Mononuclear cell (primary cell): ENCODE data around the gene PICK1. TPM values are rescaled to one million over a fixed set of nuclear protein-coding genes. Genes with fewer than 3 reads are reported as not detected.
"Not testable (repeated sequence)": the region's sequence is repeated elsewhere in the genome, so short reads cannot be mapped to it uniquely, and the experiment has no call there.

Experiments used
- H3K27me3 ChIP-seq: 2 replicates; pipeline ENCODE4 v1.6.0; 2011; ENCODE audit warnings: low read length, control low read depth; ENCODE audit not compliant: insufficient read depth
- H3K4me1 ChIP-seq: 2 replicates; pipeline ENCODE4 v1.5.1; 2011; ENCODE audit warnings: mild to moderate bottlenecking, low read length, control low read depth; ENCODE audit not compliant: insufficient read depth
- H3K4me3 ChIP-seq: 2 replicates; pipeline ENCODE4 v1.5.1; 2011; ENCODE audit warnings: mild to moderate bottlenecking, low read length, moderate library complexity
- H3K9me3 ChIP-seq: 2 replicates; pipeline ENCODE4 v1.5.1; 2011; ENCODE audit warnings: low read depth, mild to moderate bottlenecking, control low read depth, low read length
- total RNA-seq: library from RNA; depleted of rRNA; stranded (reverse); fragments of >200 nt; gene quantifications from one replicate; pipeline ENCODE4 v1.2.3, GENCODE V29; 2012

The PICK1 gene
- total RNA-seq, 1 donor: 10.6 TPM

- Histone ChIP-seq H3K9me3 (no peaks in the 10 kb centered on the region), H3K4me1 (no peaks in the 10 kb centered on the region), H3K27me3 (no peaks in the 10 kb centered on the region), H3K4me3 (no peak overlapping the region)
These were observed 29.7 kb upstream of the PICK1 start for GRCh38 chr22:38027487-38027886.

GRCh38 chr22:38028344-38029130, 28.7 kb upstream of the PICK1 start:
- Histone ChIP-seq H3K4me1 (peaks cover 4% of the 10 kb centered on the region), H3K9me3 (no peaks in the 10 kb centered on the region), H3K27me3 (no peaks in the 10 kb centered on the region), H3K4me3 (no peak overlapping the region)

- H3K4me3 ChIP-seq: no peak overlapping the region
- no peaks in the 10 kb centered on the region for H3K9me3 ChIP-seq
- peaks cover 13% of the 10 kb centered on the region for H3K4me1 ChIP-seq
- no peaks in the 10 kb centered on the region for H3K27me3 ChIP-seq
These were observed 27.8 kb upstream of the PICK1 start for GRCh38 chr22:38029370-38029769.

- Histone ChIP-seq H3K4me3 (no peak overlapping the region), H3K9me3 (no peaks in the 10 kb centered on the region), H3K4me1 (peaks cover 14% of the 10 kb centered on the region), H3K27me3 (no peaks in the 10 kb centered on the region)
These were observed 27.3 kb upstream of the PICK1 start for GRCh38 chr22:38029901-38030300.

GRCh38 chr22:38030311-38031133, 26.7 kb upstream of the PICK1 start:
- Histone ChIP-seq H3K4me3 (no peak overlapping the region), H3K27me3 (no peaks in the 10 kb centered on the region), H3K9me3 (no peaks in the 10 kb centered on the region), H3K4me1 (peaks cover 14% of the 10 kb centered on the region)

- H3K27me3 ChIP-seq: no peaks in the 10 kb centered on the region
- H3K4me3 ChIP-seq: no peak overlapping the region
- H3K4me1 ChIP-seq: peaks cover 14% of the 10 kb centered on the region
- H3K9me3 ChIP-seq: no peaks in the 10 kb centered on the region
These were observed 25.7 kb upstream of the PICK1 start for GRCh38 chr22:38031491-38031890.

GRCh38 chr22:38032681-38033521, 24.3 kb upstream of the PICK1 start:
- peaks cover 14% of the 10 kb centered on the region for H3K4me1 ChIP-seq
- no peaks in the 10 kb centered on the region for H3K27me3 ChIP-seq
- no peak overlapping the region for H3K4me3 ChIP-seq

GRCh38 chr22:38033522-38034277, 23.5 kb upstream of the PICK1 start:
- Histone ChIP-seq H3K4me3 (no peak overlapping the region), H3K4me1 (peaks cover 14% of the 10 kb centered on the region), H3K27me3 (no peaks in the 10 kb centered on the region), H3K9me3 (no peaks in the 10 kb centered on the region)

More at GRCh38 chr22:38032681-38033521, 24.3 kb upstream of the PICK1 start:
- H3K9me3 ChIP-seq: no peaks in the 10 kb centered on the region

- no peaks in the 10 kb centered on the region for H3K27me3 ChIP-seq
- H3K4me1 ChIP-seq: peaks cover 14% of the 10 kb centered on the region
- H3K9me3 ChIP-seq: no peaks in the 10 kb centered on the region
- no peak overlapping the region for H3K4me3 ChIP-seq
These were observed 22.8 kb upstream of the PICK1 start for GRCh38 chr22:38034278-38034882.

- Histone ChIP-seq H3K9me3 (no peaks in the 10 kb centered on the region), H3K4me3 (no peak overlapping the region), H3K27me3 (no peaks in the 10 kb centered on the region), H3K4me1 (peaks cover 14% of the 10 kb centered on the region)
These were observed 22.2 kb upstream of the PICK1 start for GRCh38 chr22:38034884-38035529.

- Histone ChIP-seq H3K27me3 (no peaks in the 10 kb centered on the region), H3K4me1 (peaks cover 14% of the 10 kb centered on the region), H3K4me3 (no peak overlapping the region), H3K9me3 (no peaks in the 10 kb centered on the region)
These were observed 21.7 kb upstream of the PICK1 start for GRCh38 chr22:38035530-38035885.

- peaks cover 16% of the 10 kb centered on the region for H3K4me1 ChIP-seq
- no peaks in the 10 kb centered on the region for H3K27me3 ChIP-seq
- no peaks in the 10 kb centered on the region for H3K9me3 ChIP-seq
- H3K4me3 ChIP-seq: no peak overlapping the region
These were observed 20.7 kb upstream of the PICK1 start for GRCh38 chr22:38036392-38037062.

GRCh38 chr22:38037367-38038150, 19.6 kb upstream of the PICK1 start:
- H3K4me3 ChIP-seq, H3K27me3 ChIP-seq, H3K9me3 ChIP-seq: not testable (repeated sequence)
- peaks cover 26% of the 10 kb centered on the region for H3K4me1 ChIP-seq
